Upper lobe of left lung (tissue), 6 donors: ENCODE data around the gene OLFM2. TPM values are rescaled to one million over a fixed set of nuclear protein-coding genes. Genes with fewer than 3 reads are reported as not detected.
A peak's percentile ranks its signal among the peaks of the same experiment; 100 is the strongest.

Experiments
- ATAC-seq, 2 donors: fragments of 200-7000 bp; cut with Tn5 transposase; one replicate each; pipeline ENCODE4 v1.9.1; 2022; ENCODE audit warnings: mild to moderate bottlenecking in 2 of 2, moderate library complexity in 2 of 2; ENCODE audit not compliant: low FRiP score in 2 of 2
- DNase-seq, 2 donors: peaks; one replicate each; pipeline ENCODE4 v3.0.0-alpha.2; 2019 to 2020
- H3K27ac ChIP-seq, 4 donors: fragments of 200-600 bp; sonication (generic); one replicate each; pipeline ENCODE4 v1.5.1; 2016 to 2019
- H3K27me3 ChIP-seq, 4 donors: fragments of 200-600 bp; sonication (generic); one replicate each; pipeline ENCODE4 v1.5.1; 2017 to 2019
- H3K36me3 ChIP-seq, 4 donors: fragments of 200-600 bp; sonication (generic); one replicate each; pipeline ENCODE4 v1.5.1; 2016 to 2019
- H3K4me1 ChIP-seq, 4 donors: fragments of 200-600 bp; sonication (generic); one replicate each; pipeline ENCODE4 v1.5.1; 2018 to 2019
- H3K4me3 ChIP-seq, 4 donors: fragments of 200-600 bp; sonication (generic); one replicate each; pipeline ENCODE4 v1.5.1; 2017 to 2019; ENCODE audit warnings: mild to moderate bottlenecking in 2 of 4, moderate library complexity in 1 of 4
- H3K9me3 ChIP-seq, 4 donors: fragments of 200-600 bp; sonication (generic); one replicate each; pipeline ENCODE4 v1.5.1; 2018 to 2019
- CTCF ChIP-seq, 6 experiments: fragments of 450-650 bp in 4 of 6; fragments of 200-600 bp in 2 of 6; sonication (generic) in 2 of 6; IDR thresholded peaks; one replicate each; pipeline ENCODE4 v1.5.1; 2016 to 2019; ENCODE audit warnings: antibody characterized with exemption in 6 of 6
- EP300 ChIP-seq, 4 donors: sonication (generic); formaldehyde crosslinking; IDR thresholded peaks; one replicate each; pipeline ENCODE4 v1.5.1; 2017; ENCODE audit warnings: antibody characterized with exemption in 4 of 4, control low read depth in 2 of 4
- POLR2A ChIP-seq, 4 donors: fragments of 450-650 bp; IDR thresholded peaks; one replicate each; pipeline ENCODE4 v1.5.1; 2016 to 2017; ENCODE audit warnings: antibody characterized with exemption in 4 of 4, mild to moderate bottlenecking in 2 of 4
- POLR2AphosphoS5 ChIP-seq, 2 donors: sonication (generic); formaldehyde crosslinking; IDR thresholded peaks; one replicate each; pipeline ENCODE4 v1.5.1; 2017; ENCODE audit warnings: antibody characterized with exemption in 2 of 2
- WGBS, 2 donors: methylation state at CpG; one replicate each; pipeline ENCODE4 v1.1.5; 2017 to 2018; 5-methylcytosine and 5-hydroxymethylcytosine counted together
- total RNA-seq, 6 donors: library from RNA; depleted of rRNA in 4 of 6; stranded (reverse); fragments of >200 nt in 4 of 6; gene quantifications; one replicate each; pipeline versions ENCODE4 v1.1.0 to v1.2.1, GENCODE V29; 2016 to 2021
- donor health status: DM: no; HTN: no; CAD: no; lungs with moderate emphysema.
- donor health status: DM: no; HTN: yes; CAD: no; lungs with severe emphysema.

OLFM2 gene
- 10 to 100 TPM in 1 of 6 donors, 1 to 10 TPM in 3, under 1 TPM in 1, not detected in 1; 0.98 to 11.3 (median 4.7) TPM for total RNA-seq

- peaks cover 0 to 32% (median 15%) of the 10 kb centered on the region in 4 donors for H3K27me3 ChIP-seq
- H3K36me3 ChIP-seq = no peaks in the 10 kb centered on the region
- WGBS, 2 donors = 1% methylated on average over 12 to 14 of the region's 62 CpGs
- peak within 1 kb of the TSS in 3 of 4 donors; percentile 35 to 48 (median 38) for H3K4me3 ChIP-seq
- TF ChIP-seq POLR2A (IDR thresholded peaks at IDR 0.05) (no peak), EP300 (IDR thresholded peaks at IDR 0.05) (no peak), CTCF (IDR thresholded peaks at IDR 0.05) (no peak), POLR2AphosphoS5 (IDR thresholded peaks at IDR 0.05) (no peak)
- peak within 1 kb of the TSS in 1 of 4 donors; percentile 35 for H3K27ac ChIP-seq
- no peak for ATAC-seq
- peak in 1 of 2 donors; percentile 89 for DNase-seq
- peaks cover 12 to 20% (median 17%) of the 10 kb centered on the region in 4 donors for H3K4me1 ChIP-seq
- H3K9me3 ChIP-seq = peaks cover 0 to 4% (median under 1%) of the 10 kb centered on the region in 4 donors
Observed at GRCh38 chr19:9936326-9937000, at the start of gene OLFM2. Gene OLFM2 (minus strand): TSS chr19:9936515. CDS start chr19:9936366, 149 bp downstream.

GRCh38 chr19:9981406-9982260 is 45.3 kb upstream of the OLFM2 start:
- H3K36me3 ChIP-seq = no peaks in the 10 kb centered on the region
- no peaks in the 10 kb centered on the region for H3K27me3 ChIP-seq
- DNase-seq (no peak), ATAC-seq (no peak)
- no peak for TF ChIP-seq CTCF (IDR thresholded peaks at IDR 0.05)
- no peak for TF ChIP-seq EP300 (IDR thresholded peaks at IDR 0.05)
- TF ChIP-seq POLR2A (IDR thresholded peaks at IDR 0.05) = no peak
- no peak for TF ChIP-seq POLR2AphosphoS5 (IDR thresholded peaks at IDR 0.05)
- no peak overlapping the region for H3K27ac ChIP-seq
- 79 to 90% methylated on average over 8 of the region's 8 CpGs for WGBS, 2 donors
- no peaks in the 10 kb centered on the region for H3K4me1 ChIP-seq
- H3K4me3 ChIP-seq = no peak overlapping the region
- H3K9me3 ChIP-seq = no peaks in the 10 kb centered on the region

- Histone ChIP-seq H3K27ac (no peak overlapping the region), H3K4me3 (no peak overlapping the region), H3K4me1 (no peaks in the 10 kb centered on the region), H3K27me3 (no peaks in the 10 kb centered on the region), H3K9me3 (no peaks in the 10 kb centered on the region), H3K36me3 (no peaks in the 10 kb centered on the region)
- 86 to 89% methylated on average over 6 of the region's 6 CpGs for WGBS, 2 donors
- DNase-seq (no peak), ATAC-seq (no peak)
- TF ChIP-seq POLR2AphosphoS5 (IDR thresholded peaks at IDR 0.05) (no peak), EP300 (IDR thresholded peaks at IDR 0.05) (no peak), POLR2A (IDR thresholded peaks at IDR 0.05) (no peak), CTCF (IDR thresholded peaks at IDR 0.05) (no peak)
Observed at GRCh38 chr19:9972103-9972502, 35.8 kb upstream of the OLFM2 start.

GRCh38 chr19:9971166-9971897 is 35.0 kb upstream of the OLFM2 start:
- Histone ChIP-seq H3K9me3 (no peaks in the 10 kb centered on the region), H3K4me3 (no peak overlapping the region), H3K27me3 (peaks cover 0 to 2% (median 0%) of the 10 kb centered on the region in 4 donors), H3K27ac (no peak overlapping the region), H3K4me1 (peaks cover 0 to 3% (median 0%) of the 10 kb centered on the region in 4 donors), H3K36me3 (no peaks in the 10 kb centered on the region)
- DNase-seq (no peak), ATAC-seq (no peak)
- WGBS, 2 donors = 75 to 76% methylated on average over 15 of the region's 15 CpGs
- TF ChIP-seq POLR2A (IDR thresholded peaks at IDR 0.05) = no peak

GRCh38 chr19:9970481-9970880 is 34.2 kb upstream of the OLFM2 start:
- Histone ChIP-seq H3K36me3 (no peaks in the 10 kb centered on the region), H3K27ac (no peak overlapping the region), H3K4me3 (no peak overlapping the region), H3K27me3 (peaks cover 0 to 3% (median 0%) of the 10 kb centered on the region in 4 donors), H3K9me3 (no peaks in the 10 kb centered on the region), H3K4me1 (peaks cover 0 to 5% (median 0%) of the 10 kb centered on the region in 4 donors)
- WGBS, 2 donors = 65 to 67% methylated on average over 8 of the region's 8 CpGs
- TF ChIP-seq EP300 (IDR thresholded peaks at IDR 0.05) = no peak
- TF ChIP-seq POLR2A (IDR thresholded peaks at IDR 0.05) = no peak
- no peak for TF ChIP-seq CTCF (IDR thresholded peaks at IDR 0.05)
- TF ChIP-seq POLR2AphosphoS5 (IDR thresholded peaks at IDR 0.05) = no peak
- DNase-seq (peak in 1 of 2 donors; percentile 69), ATAC-seq (no peak)
